Breast epithelium (tissue), 4 donors: ENCODE data around the gene HSPG2. TPM values are rescaled to one million over a fixed set of nuclear protein-coding genes. Genes with fewer than 3 reads are reported as not detected.
A peak's percentile ranks its signal among the peaks of the same experiment; 100 is the strongest.

Experiments
- DNase-seq, 2 donors: peaks; one replicate each; pipeline ENCODE4 v3.0.0-alpha.2; 2019; ENCODE audit warnings: low spot score in 2 of 2
- H3K27ac ChIP-seq, 2 donors: fragments of 200-600 bp; sonication (generic) in 1 of 2; one replicate each; pipeline ENCODE4 v1.5.1; 2016 to 2019; ENCODE audit warnings: mild to moderate bottlenecking in 1 of 2
- H3K27me3 ChIP-seq, 2 donors: fragments of 200-600 bp; sonication (generic) in 1 of 2; one replicate each; pipeline versions ENCODE4 v1.5.1 to v1.6.0; 2017 to 2019; ENCODE audit warnings: control low read depth in 1 of 2, mild to moderate bottlenecking in 1 of 2
- H3K36me3 ChIP-seq: fragments of 200-600 bp; one replicate; pipeline ENCODE4 v1.5.1; 2019
- H3K4me1 ChIP-seq, 2 donors: fragments of 200-600 bp; sonication (generic); one replicate each; pipeline ENCODE4 v1.5.1; 2016 to 2019; ENCODE audit warnings: control low read depth in 1 of 2
- H3K4me3 ChIP-seq, 3 donors: fragments of 200-600 bp; sonication (generic); 1 replicate in 2 of 3; 2 replicates in 1 of 3; pipeline ENCODE4 v1.5.1; 2016 to 2019; ENCODE audit warnings: mild to moderate bottlenecking in 3 of 3, moderate library complexity in 2 of 3
- H3K9me3 ChIP-seq, 2 donors: fragments of 200-600 bp; sonication (generic) in 1 of 2; one replicate each; pipeline ENCODE4 v1.5.1; 2016 to 2019; ENCODE audit warnings: control low read depth in 1 of 2
- CTCF ChIP-seq, 3 donors: fragments of 450-650 bp; IDR thresholded peaks; one replicate each; pipeline ENCODE4 v1.5.1; 2016 to 2017; ENCODE audit warnings: antibody characterized with exemption in 3 of 3, mild to moderate bottlenecking in 3 of 3, moderate library complexity in 3 of 3
- POLR2A ChIP-seq: fragments of 450-650 bp; IDR thresholded peaks from one replicate; pipeline ENCODE4 v1.6.1; 2016; ENCODE audit warnings: antibody characterized with exemption, mild to moderate bottlenecking, moderate library complexity
- POLR2AphosphoS5 ChIP-seq, 3 donors: sonication (generic); formaldehyde crosslinking; IDR thresholded peaks; one replicate each; pipeline ENCODE4 v1.6.1; 2017; ENCODE audit warnings: antibody characterized with exemption in 3 of 3
- intact Hi-C: fragments of 100-400 bp; cut with DNase I; formaldehyde crosslinking; loops from one replicate; pipeline ENCODE4 v1.15.1; 2023; ENCODE audit warnings: low total_unique reads
- total RNA-seq, 3 donors: library from RNA; depleted of rRNA; stranded (reverse); fragments of >200 nt; gene quantifications; one replicate each; pipeline ENCODE4 v1.1.0, GENCODE V29; 2016

Gene HSPG2
- total RNA-seq, 3 donors from 2014 or later = 48.3 to 219 (median 95.0) TPM

DNA sequence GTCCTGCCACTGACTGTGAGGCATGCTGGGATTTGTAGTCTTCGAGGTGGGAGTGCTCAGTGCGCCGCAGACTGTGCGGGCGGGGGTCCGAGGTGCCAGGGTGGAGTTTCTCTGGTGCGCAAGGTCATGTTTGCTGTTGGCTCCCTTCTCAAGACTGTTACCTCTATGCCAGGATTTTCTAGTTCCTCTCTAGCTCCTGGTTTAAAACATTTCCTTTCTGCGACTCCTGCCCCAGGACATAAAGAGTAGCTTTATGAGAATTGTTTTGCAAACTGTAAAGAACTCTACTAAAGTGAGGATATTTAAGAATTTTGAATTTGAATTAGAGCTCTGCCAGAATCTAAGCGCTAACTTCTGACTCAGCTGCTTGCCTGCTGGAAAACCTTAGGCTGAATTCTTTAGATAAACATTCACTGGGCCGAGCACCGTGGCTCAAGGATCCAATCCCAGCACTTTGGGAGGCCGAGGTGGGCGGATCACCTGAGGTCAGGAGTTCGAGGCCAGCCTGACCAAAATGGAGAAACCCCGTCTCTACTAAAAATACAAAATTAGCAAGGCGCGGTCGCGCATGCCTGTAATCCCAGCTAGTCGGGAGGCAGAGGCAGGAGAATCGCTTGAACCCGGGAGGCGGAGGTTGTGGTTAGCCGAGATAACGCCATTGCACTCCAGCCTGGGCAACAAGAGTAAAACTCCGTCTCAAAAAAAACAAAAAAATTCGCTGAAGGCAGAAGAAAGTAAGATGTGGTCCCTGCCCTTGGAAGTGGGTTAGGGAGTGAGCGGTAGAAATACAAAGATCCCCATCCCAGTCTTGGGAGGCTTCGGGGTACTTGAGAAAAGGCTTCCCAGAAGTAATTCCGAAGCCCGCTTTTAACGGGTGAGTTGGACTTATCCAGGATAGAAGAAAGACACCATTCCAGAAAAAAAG, 153.2 kb downstream of the HSPG2 start:
- Histone ChIP-seq H3K9me3 (no peaks in the 10 kb centered on the region), H3K4me3 (peak overlapping the region; percentile 76 to 99 (median 97)), H3K4me1 (peaks cover 0 to 7% of the 10 kb centered on the region in 2 donors), H3K36me3 (no peaks in the 10 kb centered on the region), H3K27me3 (no peaks in the 10 kb centered on the region), H3K27ac (peak overlapping the region; percentile 100)
- intact Hi-C loops = no loop called here
- DNase-seq = peak in 1 of 2 donors; percentile 92
- TF ChIP-seq POLR2A (no peak), POLR2AphosphoS5 (IDR thresholded peaks at IDR 0.05) (no peak), CTCF (IDR thresholded peaks at IDR 0.05) (no peak)

DNA sequence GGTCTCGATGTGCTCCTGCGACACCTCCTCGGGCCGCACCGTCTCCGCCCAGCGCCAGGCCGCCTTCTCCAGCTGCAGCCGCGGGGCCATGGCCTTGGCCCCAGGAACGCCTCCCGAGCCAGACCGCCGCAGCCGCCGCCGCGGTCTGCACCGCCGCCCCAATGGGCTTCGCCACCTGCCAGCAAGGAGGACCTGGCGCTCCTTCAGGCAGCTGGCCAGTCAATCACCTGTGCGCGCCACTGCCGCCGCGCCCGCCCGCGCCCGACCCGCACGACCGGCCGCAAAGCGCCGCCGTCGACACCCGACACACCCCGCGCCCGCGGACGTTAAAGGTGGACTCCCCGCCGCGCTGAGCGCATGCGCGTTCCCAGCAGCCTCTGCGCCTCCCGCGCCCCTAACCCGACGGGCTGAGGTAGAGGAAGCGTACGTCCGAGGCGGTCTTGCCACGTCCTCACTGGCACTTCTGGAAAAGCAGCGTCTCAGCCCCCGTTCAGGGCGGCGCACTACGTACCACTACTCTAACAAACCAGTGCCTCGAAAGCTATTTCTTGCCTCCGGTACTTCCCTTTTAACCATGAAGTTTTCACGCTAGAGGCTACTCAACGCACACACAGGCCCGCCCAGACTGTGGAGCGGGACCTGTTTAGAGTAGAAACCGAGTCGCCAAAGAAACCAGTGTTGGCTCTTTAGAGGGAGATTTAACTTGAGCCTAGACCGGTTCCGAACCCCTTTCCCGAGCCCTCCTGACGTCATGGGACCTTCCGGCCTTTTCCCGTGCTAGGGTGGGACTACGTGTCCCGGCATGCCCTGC, 154.0 kb downstream of the HSPG2 start, which contains the start of gene USP48:
Gene USP48 (minus strand): TSS at position 282 of the 811 bp plus-strand sequence. CDS start 192 bp downstream, at position 90.
- H3K27me3 ChIP-seq = no peaks in the 10 kb centered on the region
- DNase-seq = peak; percentile 95 to 97
- H3K27ac ChIP-seq = peak within 1 kb of the TSS; percentile 100
- H3K9me3 ChIP-seq = no peaks in the 10 kb centered on the region
- peak in 1 of 3 donors; percentile 20 for TF ChIP-seq CTCF (IDR thresholded peaks at IDR 0.05)
- TF ChIP-seq POLR2A = peak; percentile 97
- TF ChIP-seq POLR2AphosphoS5 (IDR thresholded peaks at IDR 0.05) = peak; percentile 98 to 100 (median 99)
- no peaks in the 10 kb centered on the region for H3K36me3 ChIP-seq
- intact Hi-C loops = no loop called here
- peak within 1 kb of the TSS; percentile 76 to 99 (median 97) for H3K4me3 ChIP-seq
- no peaks in the 10 kb centered on the region for H3K4me1 ChIP-seq

DNA sequence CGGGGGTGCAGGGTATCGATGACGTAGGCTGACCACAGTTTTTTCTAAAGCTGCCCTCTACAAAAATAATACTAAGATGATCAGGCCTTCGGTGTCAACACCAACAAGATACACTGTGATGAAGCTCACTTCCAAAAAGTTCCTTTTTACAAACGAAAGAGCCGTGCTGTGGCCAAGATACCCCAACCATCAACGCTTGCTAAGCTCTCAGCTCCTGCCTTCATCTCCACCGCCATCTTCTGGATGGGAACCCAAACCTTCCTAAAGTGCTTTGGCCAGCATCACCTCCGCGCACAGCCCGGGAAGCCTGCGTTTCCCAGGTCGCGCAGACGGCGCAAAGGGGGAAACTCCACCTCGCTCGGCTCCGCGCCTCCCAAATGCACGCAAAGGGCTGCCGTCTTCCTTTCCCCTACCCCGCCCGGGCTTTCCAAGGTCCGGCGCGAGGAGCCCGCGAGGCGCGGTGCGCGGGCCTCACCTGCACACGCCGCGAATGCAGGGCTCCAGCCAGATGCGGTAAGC, 154.7 kb downstream of the HSPG2 start:
- H3K27ac ChIP-seq = peak overlapping the region; percentile 100
- H3K4me1 ChIP-seq = no peaks in the 10 kb centered on the region
- peak overlapping the region; percentile 76 to 99 (median 97) for H3K4me3 ChIP-seq
- no peaks in the 10 kb centered on the region for H3K36me3 ChIP-seq
- peak; percentile 43 to 53 for DNase-seq
- TF ChIP-seq POLR2AphosphoS5 (IDR thresholded peaks at IDR 0.05) (no peak), CTCF (IDR thresholded peaks at IDR 0.05) (no peak), POLR2A (no peak)
- no peaks in the 10 kb centered on the region for H3K27me3 ChIP-seq
- intact Hi-C loops = no loop called here
- no peaks in the 10 kb centered on the region for H3K9me3 ChIP-seq

DNA sequence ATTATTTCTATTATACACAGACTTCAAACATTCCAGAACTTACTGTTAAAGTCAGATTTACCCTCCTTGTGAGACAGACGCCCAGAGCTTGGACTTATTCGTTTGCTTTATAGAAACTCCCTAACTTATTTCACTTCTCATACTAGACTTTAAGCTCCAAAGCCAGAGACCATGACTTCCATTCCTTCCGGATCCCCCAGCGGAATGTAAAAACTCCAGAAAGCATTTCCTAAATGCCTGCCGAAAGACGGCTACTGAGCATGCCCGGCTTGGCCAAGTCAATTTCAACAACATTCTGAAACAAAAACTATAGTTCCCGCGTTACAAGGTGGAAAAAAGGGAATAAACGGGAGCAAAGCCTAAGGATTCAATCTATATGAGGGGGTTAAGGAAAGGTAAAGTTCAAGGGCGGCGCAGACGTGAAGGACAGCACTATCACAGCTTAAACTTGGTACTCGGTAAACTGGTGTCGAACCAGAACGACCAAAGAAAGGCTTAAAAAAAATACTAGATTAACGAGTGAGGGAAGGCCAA, 155.2 kb downstream of the HSPG2 start:
- Histone ChIP-seq H3K27me3 (no peaks in the 10 kb centered on the region), H3K27ac (peak overlapping the region; percentile 100), H3K9me3 (no peaks in the 10 kb centered on the region), H3K36me3 (no peaks in the 10 kb centered on the region), H3K4me1 (no peaks in the 10 kb centered on the region), H3K4me3 (peak overlapping the region; percentile 76 to 99 (median 97))
- intact Hi-C loops = no loop called here
- no peak for TF ChIP-seq POLR2AphosphoS5 (IDR thresholded peaks at IDR 0.05)
- no peak for TF ChIP-seq POLR2A
- no peak for TF ChIP-seq CTCF (IDR thresholded peaks at IDR 0.05)
- no peak for DNase-seq
